ENCODE results near the gene KIF26A. TPM values are rescaled to one million over a fixed set of nuclear protein-coding genes. Genes with fewer than 3 reads are reported as not detected.

Gene KIF26A
- total RNA-seq, 1 donor from 2014 or later: 0.46 TPM

GRCh38 chr14:104157016-104157928 is 18.9 kb downstream of the KIF26A start:
- no peak for DNase-seq (ENCODE audit: low read depth)
- TF ChIP-seq CTCF (conservative IDR thresholded peaks at IDR 0.05; ENCODE audit: low read depth, low read length): peak; percentile 11
- no peak overlapping the region for H3K4me3 ChIP-seq (ENCODE audit: low read depth, low read length)

GRCh38 chr14:104158827-104159798 is 20.7 kb downstream of the KIF26A start:
- no peak for TF ChIP-seq CTCF (conservative IDR thresholded peaks at IDR 0.05; ENCODE audit: low read depth, low read length)
- no peak overlapping the region for H3K4me3 ChIP-seq (ENCODE audit: low read depth, low read length)
- no peak for DNase-seq (ENCODE audit: low read depth)

GRCh38 chr14:104159990-104160389 is 21.6 kb downstream of the KIF26A start:
- H3K4me3 ChIP-seq (ENCODE audit: low read depth, low read length): no peak overlapping the region
- no peak for TF ChIP-seq CTCF (conservative IDR thresholded peaks at IDR 0.05; ENCODE audit: low read depth, low read length)
- DNase-seq (ENCODE audit: low read depth): no peak

- no peak for TF ChIP-seq CTCF (conservative IDR thresholded peaks at IDR 0.05; ENCODE audit: low read depth, low read length)
- DNase-seq (ENCODE audit: low read depth): no peak
- no peak overlapping the region for H3K4me3 ChIP-seq (ENCODE audit: low read depth, low read length)
Observed at GRCh38 chr14:104161602-104162367, 23.4 kb downstream of the KIF26A start.

- H3K4me3 ChIP-seq (ENCODE audit: low read depth, low read length): no peak overlapping the region
- TF ChIP-seq CTCF (conservative IDR thresholded peaks at IDR 0.05; ENCODE audit: low read depth, low read length): no peak
- DNase-seq (ENCODE audit: low read depth): no peak
Observed at GRCh38 chr14:104162495-104162894, 24.1 kb downstream of the KIF26A start.

- DNase-seq (ENCODE audit: low read depth): no peak
- TF ChIP-seq CTCF (conservative IDR thresholded peaks at IDR 0.05; ENCODE audit: low read depth, low read length): no peak
- H3K4me3 ChIP-seq (ENCODE audit: low read depth, low read length): no peak overlapping the region
Observed at GRCh38 chr14:104163541-104163940, 25.2 kb downstream of the KIF26A start.

All from epithelial cell of proximal tubule (primary cell).